GM12801 (cell line): ENCODE measurements around the gene ZNF35.

Experiments used
- TF ChIP-seq, protein P1 (sequence below): IDR thresholded peaks from one replicate; pipeline ENCODE4 v1.5.1; 2011; ENCODE audit warnings: control low read depth; ENCODE audit not compliant: insufficient read length; ENCODE audit errors: extremely low read depth

ZNF35 gene

DNA sequence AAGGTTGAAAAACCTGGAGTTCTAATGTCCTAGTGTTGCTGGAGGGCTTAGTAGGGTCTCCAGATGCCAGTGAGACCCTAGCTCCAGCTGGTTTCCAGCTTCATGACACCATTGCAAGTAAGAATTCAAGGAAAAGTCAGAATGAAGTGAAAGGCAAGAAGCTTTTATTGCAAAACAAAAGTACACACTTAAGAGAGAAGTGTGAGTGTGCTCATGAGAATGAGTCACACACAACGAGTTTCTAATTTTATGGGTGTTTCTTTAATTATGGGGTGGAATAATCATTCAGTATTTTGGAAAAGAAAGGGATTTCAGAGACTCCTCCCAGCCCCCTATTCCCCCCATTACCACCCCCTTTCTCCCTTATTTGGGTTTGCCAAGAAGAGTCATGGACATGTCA, 39.4 kb downstream of the ZNF35 start:
- TF ChIP-seq, protein P1, sequence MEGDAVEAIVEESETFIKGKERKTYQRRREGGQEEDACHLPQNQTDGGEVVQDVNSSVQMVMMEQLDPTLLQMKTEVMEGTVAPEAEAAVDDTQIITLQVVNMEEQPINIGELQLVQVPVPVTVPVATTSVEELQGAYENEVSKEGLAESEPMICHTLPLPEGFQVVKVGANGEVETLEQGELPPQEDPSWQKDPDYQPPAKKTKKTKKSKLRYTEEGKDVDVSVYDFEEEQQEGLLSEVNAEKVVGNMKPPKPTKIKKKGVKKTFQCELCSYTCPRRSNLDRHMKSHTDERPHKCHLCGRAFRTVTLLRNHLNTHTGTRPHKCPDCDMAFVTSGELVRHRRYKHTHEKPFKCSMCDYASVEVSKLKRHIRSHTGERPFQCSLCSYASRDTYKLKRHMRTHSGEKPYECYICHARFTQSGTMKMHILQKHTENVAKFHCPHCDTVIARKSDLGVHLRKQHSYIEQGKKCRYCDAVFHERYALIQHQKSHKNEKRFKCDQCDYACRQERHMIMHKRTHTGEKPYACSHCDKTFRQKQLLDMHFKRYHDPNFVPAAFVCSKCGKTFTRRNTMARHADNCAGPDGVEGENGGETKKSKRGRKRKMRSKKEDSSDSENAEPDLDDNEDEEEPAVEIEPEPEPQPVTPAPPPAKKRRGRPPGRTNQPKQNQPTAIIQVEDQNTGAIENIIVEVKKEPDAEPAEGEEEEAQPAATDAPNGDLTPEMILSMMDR = no peak
